NCI-H146 (cell line): ENCODE data around the gene MICAL2.

Source experiments
- DNase-seq: peaks from one replicate; lab custom pipeline; 2025; lab: John Stamatoyannopoulos, UW

The MICAL2 gene

GRCh38 chr11:12077535-12078280, 32.7 kb upstream of the MICAL2 start:
- no peak for DNase-seq

GRCh38 chr11:12079726-12080556, 30.4 kb upstream of the MICAL2 start:
- DNase-seq, result no peak

GRCh38 chr11:12083380-12083779, 27.0 kb upstream of the MICAL2 start:
- no peak for DNase-seq

GRCh38 chr11:12084256-12084655, 26.1 kb upstream of the MICAL2 start:
- no peak for DNase-seq

GRCh38 chr11:12085371-12086251, 24.8 kb upstream of the MICAL2 start:
- DNase-seq, result no peak

- DNase-seq, result no peak
Observed at GRCh38 chr11:12086271-12087074, 23.9 kb upstream of the MICAL2 start.

GRCh38 chr11:12087075-12088004, 23.1 kb upstream of the MICAL2 start:
- DNase-seq, result no peak

GRCh38 chr11:12088047-12088481, 22.3 kb upstream of the MICAL2 start:
- DNase-seq, result peak; percentile 32

- no peak for DNase-seq
Observed at GRCh38 chr11:12088531-12088930, 21.9 kb upstream of the MICAL2 start.

GRCh38 chr11:12089041-12089440, 21.3 kb upstream of the MICAL2 start:
- DNase-seq, result no peak

- DNase-seq, result peak; percentile 22
Observed at GRCh38 chr11:12089473-12089872, 20.9 kb upstream of the MICAL2 start.

- peak; percentile 25 for DNase-seq
Observed at GRCh38 chr11:12090061-12090591, 20.3 kb upstream of the MICAL2 start.

GRCh38 chr11:12090761-12091258, 19.6 kb upstream of the MICAL2 start:
- peak; percentile 94 for DNase-seq

GRCh38 chr11:12091956-12092558, 18.3 kb upstream of the MICAL2 start:
- DNase-seq, result peak; percentile 80

GRCh38 chr11:12092714-12093113, 17.7 kb upstream of the MICAL2 start:
- peak; percentile 94 for DNase-seq

GRCh38 chr11:12094872-12095800, 15.3 kb upstream of the MICAL2 start:
- DNase-seq, result peak; percentile 34

GRCh38 chr11:12097219-12097618, 13.2 kb upstream of the MICAL2 start:
- DNase-seq, result no peak

GRCh38 chr11:12098601-12099000, 11.8 kb upstream of the MICAL2 start:
- no peak for DNase-seq
